Frontal cortex (tissue), 4 donors: ENCODE results near the gene PDIA6. TPM values are rescaled to one million over a fixed set of nuclear protein-coding genes. Genes with fewer than 3 reads are reported as not detected.
A peak's percentile ranks its signal among the peaks of the same experiment; 100 is the strongest.

Experiments used
- DNase-seq, 2 donors: peaks; one replicate each; pipeline ENCODE4 v3.0.0; 2012; ENCODE audit warnings: low spot score in 2 of 2
- FAIRE-seq: peaks from 2 replicates; lab custom pipeline; 2012; peaks lifted over from hg19 to GRCh38; lab: Jason Lieb, UNC
- total RNA-seq: library from RNA; depleted of rRNA; stranded (reverse); fragments of >200 nt; gene quantifications from one replicate; pipeline ENCODE4 v1.2.3, GENCODE V29; 2014
- donor health status: control.
- donor health status: control.
- donor health status: control.

Gene PDIA6, protein sequence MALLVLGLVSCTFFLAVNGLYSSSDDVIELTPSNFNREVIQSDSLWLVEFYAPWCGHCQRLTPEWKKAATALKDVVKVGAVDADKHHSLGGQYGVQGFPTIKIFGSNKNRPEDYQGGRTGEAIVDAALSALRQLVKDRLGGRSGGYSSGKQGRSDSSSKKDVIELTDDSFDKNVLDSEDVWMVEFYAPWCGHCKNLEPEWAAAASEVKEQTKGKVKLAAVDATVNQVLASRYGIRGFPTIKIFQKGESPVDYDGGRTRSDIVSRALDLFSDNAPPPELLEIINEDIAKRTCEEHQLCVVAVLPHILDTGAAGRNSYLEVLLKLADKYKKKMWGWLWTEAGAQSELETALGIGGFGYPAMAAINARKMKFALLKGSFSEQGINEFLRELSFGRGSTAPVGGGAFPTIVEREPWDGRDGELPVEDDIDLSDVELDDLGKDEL
- 124 TPM for total RNA-seq

- no peak for FAIRE-seq
- DNase-seq, result peak; percentile 93 to 96
Observed at GRCh38 chr2:10812362-10813162, at the start of gene PDIA6. Gene PDIA6, minus strand, starts transcription at chr2:10812785. Its CDS starts 89 bp downstream, at chr2:10812696.

- DNase-seq (no peak), FAIRE-seq (no peak)
Observed at GRCh38 chr2:10862330-10862729, 49.7 kb upstream of the PDIA6 start.

DNA sequence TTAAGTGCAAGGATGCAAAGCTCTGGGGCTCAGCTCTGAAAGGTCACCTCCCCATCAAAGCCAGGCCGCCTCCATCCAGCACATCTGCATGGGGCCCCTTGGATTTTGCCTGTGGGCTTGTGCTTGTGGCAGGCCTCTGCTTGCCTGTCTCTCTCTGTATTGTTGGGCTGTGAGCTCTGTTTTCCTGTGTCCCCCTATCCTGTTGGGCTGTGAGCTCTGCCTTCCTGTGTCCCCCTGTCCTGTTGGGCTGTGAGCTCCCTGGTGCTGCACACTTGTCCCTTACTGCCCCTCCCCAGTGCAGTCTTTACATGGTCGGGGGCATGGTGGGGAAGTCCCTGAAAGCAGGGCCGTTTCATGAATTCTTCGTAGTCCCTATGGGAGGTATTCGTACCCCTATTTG, 49.2 kb upstream of the PDIA6 start:
- DNase-seq, result no peak
- FAIRE-seq, result no peak

DNA sequence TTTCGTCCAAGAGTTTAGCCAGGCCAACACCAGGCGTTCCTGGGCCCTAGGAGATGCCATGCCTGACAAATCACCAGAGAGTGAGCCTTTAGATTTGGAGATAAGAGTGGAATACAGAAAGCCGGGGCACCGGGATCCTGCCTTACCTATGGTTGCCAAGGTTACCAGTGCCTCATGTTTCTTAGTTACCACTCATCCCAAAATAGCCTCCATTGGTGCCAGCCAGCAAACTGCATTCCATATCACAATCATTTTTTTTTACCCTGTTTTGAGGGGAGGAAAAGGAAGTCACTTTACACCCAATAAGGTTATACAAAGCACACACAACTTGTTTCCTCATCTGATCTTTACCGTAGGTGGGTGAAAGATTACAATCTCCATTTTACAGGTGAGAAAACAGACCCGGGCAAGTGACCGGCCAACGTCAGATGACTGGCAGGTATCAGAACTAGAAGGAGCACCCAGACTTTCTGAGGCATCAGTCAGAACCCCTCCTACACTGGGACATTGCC, 48.3 kb upstream of the PDIA6 start:
- FAIRE-seq, result no peak
- DNase-seq, result no peak

DNA sequence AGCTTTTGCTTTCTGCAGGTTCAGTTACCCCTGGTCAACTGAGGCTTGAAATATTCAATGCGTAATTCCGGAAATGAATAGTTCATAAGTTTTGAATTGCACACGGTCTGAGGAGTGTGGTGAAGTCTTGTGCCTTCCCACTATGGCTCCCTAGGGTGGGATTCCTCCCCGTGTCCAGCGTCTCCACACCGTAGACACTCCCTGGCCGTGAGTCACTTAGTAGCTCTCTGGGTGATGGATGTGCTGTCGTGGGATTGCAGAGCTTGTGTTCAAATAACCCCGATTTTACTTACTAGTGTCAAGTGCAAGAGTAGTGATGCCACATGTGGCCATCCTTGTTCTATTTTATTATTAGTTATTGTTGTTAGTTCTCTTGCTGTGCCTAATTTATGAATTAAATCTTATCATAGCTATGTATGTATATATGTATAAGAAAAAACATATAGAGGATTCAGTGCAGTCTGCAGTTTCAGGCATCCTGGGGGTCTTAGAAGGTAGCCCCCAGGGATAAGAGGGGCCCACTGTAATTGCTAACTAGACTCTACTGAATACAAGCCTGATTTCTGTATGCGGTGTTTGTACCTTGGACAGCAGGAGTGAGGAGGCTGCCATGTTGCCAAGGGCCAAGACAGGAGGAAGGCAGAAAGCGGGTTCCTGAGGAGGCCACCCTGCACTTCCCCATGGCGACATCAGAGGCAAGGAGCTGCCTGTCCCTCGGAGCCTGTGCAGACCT, 47.7 kb upstream of the PDIA6 start:
- DNase-seq (no peak), FAIRE-seq (no peak)

- FAIRE-seq, result no peak
Observed at GRCh38 chr2:10859278-10859677, 46.7 kb upstream of the PDIA6 start.

GRCh38 chr2:10848541-10848940, 36.0 kb upstream of the PDIA6 start:
- DNase-seq, result no peak
- no peak for FAIRE-seq

More at GRCh38 chr2:10859278-10859677, 46.7 kb upstream of the PDIA6 start:
- no peak for DNase-seq

DNA sequence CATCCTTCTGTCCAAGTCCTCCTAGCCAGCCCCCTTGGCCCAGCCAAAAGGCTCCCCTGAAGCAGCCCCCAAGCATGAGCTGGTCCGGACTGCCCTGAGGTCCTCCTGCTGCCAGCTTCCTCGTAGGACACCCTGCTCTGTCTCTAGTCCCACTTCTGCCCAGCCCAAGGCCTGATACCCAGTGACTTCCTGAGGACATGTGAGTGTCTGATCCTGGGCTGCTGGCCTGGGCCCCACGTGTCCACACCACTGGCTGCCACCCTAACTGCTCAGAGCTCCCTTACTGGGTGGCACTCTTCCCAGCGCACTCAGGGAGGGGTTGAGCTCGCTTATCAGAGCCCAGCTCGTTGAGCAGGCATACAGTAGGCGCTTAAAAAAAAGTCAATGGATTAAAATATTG, 34.4 kb upstream of the PDIA6 start:
- FAIRE-seq (no peak), DNase-seq (no peak)

- FAIRE-seq (no peak), DNase-seq (peak in 1 of 2 donors; percentile 39)
Observed at GRCh38 chr2:10846110-10846861, 33.7 kb upstream of the PDIA6 start.

GRCh38 chr2:10845640-10846039, 33.1 kb upstream of the PDIA6 start:
- DNase-seq (no peak), FAIRE-seq (no peak)

- no peak for FAIRE-seq
- no peak for DNase-seq
Observed at GRCh38 chr2:10844097-10844496, 31.5 kb upstream of the PDIA6 start.

DNA sequence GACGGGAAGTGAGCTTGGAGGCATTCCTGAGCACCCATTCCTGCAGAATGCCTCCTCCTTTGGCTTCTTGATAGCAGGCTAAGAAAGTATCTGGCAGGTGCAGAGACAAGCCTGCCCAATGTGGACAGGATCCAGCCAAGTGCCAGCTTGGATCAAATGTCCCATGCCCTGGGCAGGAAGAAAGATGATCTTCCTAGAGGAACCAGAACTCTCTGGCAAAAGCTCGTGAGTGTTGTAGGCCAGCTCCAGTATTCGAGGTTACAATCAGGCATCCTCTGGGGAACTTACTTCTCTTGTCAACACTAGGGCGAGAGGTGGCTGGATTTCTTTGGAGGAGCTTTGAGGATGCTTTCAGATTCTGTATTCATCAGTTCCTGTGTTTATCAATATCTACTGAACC, 29.9 kb upstream of the PDIA6 start:
- no peak for DNase-seq
- no peak for FAIRE-seq

GRCh38 chr2:10841547-10842219, 29.1 kb upstream of the PDIA6 start:
- FAIRE-seq (no peak), DNase-seq (no peak)

GRCh38 chr2:10839813-10840212, 27.2 kb upstream of the PDIA6 start:
- FAIRE-seq (no peak), DNase-seq (no peak)

DNA sequence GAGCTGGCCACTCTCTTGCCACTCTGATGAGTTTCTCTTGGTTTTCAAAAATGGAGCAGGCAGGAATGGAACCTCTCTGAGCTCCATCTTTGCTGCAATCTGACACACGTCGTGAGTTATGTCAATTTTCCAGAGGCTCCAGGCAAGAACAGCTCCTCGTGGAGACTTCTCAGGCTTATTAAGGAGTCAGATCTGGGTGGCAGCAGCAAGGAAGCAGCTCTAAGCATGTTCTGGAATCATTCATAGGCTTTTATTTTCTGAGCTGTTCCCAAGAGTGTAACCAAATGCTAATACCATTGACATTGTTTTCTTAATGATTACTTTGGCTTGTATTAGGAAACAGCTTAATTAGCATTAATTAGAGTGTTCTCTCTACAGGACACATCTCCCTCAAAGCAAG, 26.1 kb upstream of the PDIA6 start:
- FAIRE-seq, result no peak

DNA sequence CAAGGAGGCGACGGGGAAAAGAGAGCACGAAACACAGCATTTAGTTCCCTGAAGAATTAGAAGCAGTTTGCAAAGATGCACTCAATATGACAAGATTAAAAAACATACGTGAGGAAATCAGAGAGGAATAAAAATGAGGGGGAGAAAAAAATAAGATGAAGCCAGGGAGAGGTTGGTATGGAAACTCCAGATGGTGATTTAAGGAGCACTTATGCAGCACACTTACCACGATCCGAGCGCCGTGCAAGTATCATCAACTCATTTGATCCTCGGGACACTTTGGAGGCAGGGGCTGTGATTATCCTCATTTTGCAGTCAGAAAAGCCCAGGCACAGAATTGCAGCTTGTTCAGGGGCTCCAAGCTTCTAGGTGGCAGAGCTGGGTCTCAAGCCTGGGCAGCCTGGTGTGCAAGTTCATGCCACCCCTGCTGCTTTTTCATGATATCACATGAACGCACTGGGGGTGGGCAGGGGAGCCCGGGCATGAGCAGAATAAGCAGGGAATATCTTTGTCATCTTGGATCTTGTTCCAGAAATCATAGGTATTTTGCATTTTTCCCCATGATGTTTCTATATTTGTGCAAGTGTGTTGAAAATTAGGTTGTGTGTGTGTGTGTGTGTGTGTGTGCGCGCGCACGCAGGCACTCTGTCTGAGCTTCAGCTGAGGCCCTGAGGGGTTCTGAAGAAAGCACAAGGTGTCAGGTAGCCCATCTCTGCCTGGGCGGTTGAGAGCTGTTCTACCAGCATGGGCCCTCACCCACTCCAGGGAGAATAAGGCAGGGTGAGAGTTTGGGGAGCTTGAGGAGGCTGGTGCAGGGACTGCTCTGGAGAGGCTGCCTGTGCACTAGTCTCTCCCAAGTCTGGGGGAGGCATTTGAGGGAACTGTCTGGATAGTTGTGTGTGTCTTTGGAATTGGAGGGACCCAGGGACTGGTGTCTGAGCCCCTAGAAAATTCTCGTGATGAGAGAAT, 25.0 kb upstream of the PDIA6 start:
- FAIRE-seq (no peak), DNase-seq (no peak)

More for the DNA sequence above, 26.1 kb upstream of the PDIA6 start:
- no peak for DNase-seq

- DNase-seq (no peak), FAIRE-seq (no peak)
Observed at GRCh38 chr2:10835052-10835970, 22.7 kb upstream of the PDIA6 start.
